Measurements from ENCODE around the gene TMEM163.

- TF ChIP-seq, protein P1, sequence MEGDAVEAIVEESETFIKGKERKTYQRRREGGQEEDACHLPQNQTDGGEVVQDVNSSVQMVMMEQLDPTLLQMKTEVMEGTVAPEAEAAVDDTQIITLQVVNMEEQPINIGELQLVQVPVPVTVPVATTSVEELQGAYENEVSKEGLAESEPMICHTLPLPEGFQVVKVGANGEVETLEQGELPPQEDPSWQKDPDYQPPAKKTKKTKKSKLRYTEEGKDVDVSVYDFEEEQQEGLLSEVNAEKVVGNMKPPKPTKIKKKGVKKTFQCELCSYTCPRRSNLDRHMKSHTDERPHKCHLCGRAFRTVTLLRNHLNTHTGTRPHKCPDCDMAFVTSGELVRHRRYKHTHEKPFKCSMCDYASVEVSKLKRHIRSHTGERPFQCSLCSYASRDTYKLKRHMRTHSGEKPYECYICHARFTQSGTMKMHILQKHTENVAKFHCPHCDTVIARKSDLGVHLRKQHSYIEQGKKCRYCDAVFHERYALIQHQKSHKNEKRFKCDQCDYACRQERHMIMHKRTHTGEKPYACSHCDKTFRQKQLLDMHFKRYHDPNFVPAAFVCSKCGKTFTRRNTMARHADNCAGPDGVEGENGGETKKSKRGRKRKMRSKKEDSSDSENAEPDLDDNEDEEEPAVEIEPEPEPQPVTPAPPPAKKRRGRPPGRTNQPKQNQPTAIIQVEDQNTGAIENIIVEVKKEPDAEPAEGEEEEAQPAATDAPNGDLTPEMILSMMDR (IDR thresholded peaks at IDR 0.05): no peak
- TF ChIP-seq POLR2A (IDR thresholded peaks at IDR 0.05): no peak
Observed at GRCh38 chr2:134537702-134538101, 181.1 kb downstream of the TMEM163 start.
